Large intestine (tissue), 3 donors: ENCODE results near the gene PARD6G. TPM values are rescaled to one million over a fixed set of nuclear protein-coding genes. Genes with fewer than 3 reads are reported as not detected.
A peak's percentile ranks its signal among the peaks of the same experiment; 100 is the strongest.

Experiments
- DNase-seq, 2 donors: peaks; one replicate each; pipeline versions ENCODE4 v3.0.0 to v3.0.0-alpha.2; 2013
- H3K27ac ChIP-seq: one replicate; pipeline ENCODE4 v1.5.1; 2013; ENCODE audit warnings: low read length
- H3K27me3 ChIP-seq: 2 replicates; pipeline ENCODE4 v1.6.1; 2013; ENCODE audit warnings: low read length; ENCODE audit not compliant: control insufficient read depth, insufficient read depth
- H3K36me3 ChIP-seq: 2 replicates; pipeline ENCODE4 v1.6.1; 2013; ENCODE audit warnings: low read length; ENCODE audit not compliant: control insufficient read depth, insufficient read depth
- H3K4me1 ChIP-seq: one replicate; pipeline ENCODE4 v1.6.1; 2013; ENCODE audit warnings: low read length; ENCODE audit not compliant: control insufficient read depth, insufficient read depth
- H3K4me3 ChIP-seq: one replicate; pipeline ENCODE4 v1.5.1; 2013; ENCODE audit warnings: low read length
- H3K9me3 ChIP-seq: one replicate; pipeline ENCODE4 v1.6.1; 2013; ENCODE audit warnings: mild to moderate bottlenecking, low read depth, low read length, moderate library complexity; ENCODE audit not compliant: control insufficient read depth
- WGBS: methylation state at CpG from one replicate; pipeline ENCODE4 v1.1.5; 2013; ENCODE audit warnings: low lambda C conversion rate; ENCODE audit not compliant: insufficient coverage; 5-methylcytosine and 5-hydroxymethylcytosine counted together
- polyA plus RNA-seq: library from polyadenylated mRNA; unstranded; fragments of 120-200 nt; gene quantifications from one replicate; pipeline ENCODE4 v1.2.1, GENCODE V29; 2013

The PARD6G gene
- polyA plus RNA-seq, 1 donor: 7.4 TPM

DNA sequence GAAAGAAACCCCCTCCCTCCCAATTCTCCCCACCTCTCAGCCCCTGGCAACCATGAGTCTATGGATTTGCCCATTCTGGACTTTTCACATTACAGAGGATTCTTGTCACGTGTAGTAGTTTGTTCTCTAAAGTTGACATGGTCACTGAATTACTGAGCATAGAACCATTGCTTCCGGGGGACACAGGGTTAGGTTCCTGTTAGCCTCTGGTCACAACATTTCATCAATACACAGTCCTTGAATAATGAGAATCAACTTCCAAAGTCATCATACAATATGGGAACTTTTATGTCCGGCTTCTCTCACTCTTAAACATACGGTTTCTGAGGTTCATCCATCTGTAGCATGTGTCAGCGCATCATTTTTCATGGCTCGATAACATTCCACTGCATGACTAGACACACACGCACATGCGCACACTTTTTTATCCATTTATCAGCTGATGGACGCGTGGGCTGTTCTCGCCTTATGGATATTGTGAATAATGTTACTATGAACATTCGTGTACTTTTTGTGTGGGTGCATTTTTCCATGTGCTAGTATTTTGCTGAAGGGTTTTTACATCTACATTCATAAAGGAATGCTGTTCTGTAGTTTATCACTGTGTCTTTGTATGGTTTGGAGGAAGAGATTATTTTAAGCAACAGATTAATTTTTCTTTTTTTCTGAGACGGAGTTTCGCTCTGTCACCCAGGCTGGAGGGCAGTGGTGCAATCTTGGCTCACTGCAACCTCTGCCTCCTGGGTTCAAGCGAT lies 48.1 kb downstream of the PARD6G start:
- no peak overlapping the region for H3K27ac ChIP-seq
- no peaks in the 10 kb centered on the region for H3K9me3 ChIP-seq
- H3K27me3 ChIP-seq: no peaks in the 10 kb centered on the region
- H3K4me1 ChIP-seq: no peaks in the 10 kb centered on the region
- DNase-seq: no peak
- no peak overlapping the region for H3K4me3 ChIP-seq
- H3K36me3 ChIP-seq: no peaks in the 10 kb centered on the region
- 96% methylated on average over 5 of the region's 15 CpGs for WGBS

DNA sequence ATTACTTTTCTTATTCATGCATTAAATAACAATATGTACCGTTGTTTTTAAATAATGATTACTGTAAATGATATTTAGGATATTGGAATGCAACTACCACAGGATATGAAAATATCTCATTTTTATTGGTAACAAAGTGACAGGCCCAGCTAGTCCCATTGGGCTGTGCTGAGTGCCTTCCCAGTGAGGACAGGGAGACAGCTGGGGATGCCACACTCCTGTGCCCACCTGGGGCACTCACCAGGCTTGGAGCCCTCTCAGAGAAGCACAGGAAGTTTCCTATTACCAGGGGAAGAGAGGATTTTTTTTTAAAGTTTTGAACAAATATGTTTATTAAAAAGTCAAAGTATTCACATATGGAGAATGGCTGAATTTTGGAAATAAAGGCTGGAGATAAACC lies 48.9 kb downstream of the PARD6G start:
- H3K27me3 ChIP-seq: no peaks in the 10 kb centered on the region
- H3K9me3 ChIP-seq: no peaks in the 10 kb centered on the region
- 100% methylated on average over 1 of the region's 1 CpG for WGBS
- DNase-seq: no peak
- H3K36me3 ChIP-seq: no peaks in the 10 kb centered on the region
- H3K27ac ChIP-seq: no peak overlapping the region
- no peak overlapping the region for H3K4me3 ChIP-seq
- no peaks in the 10 kb centered on the region for H3K4me1 ChIP-seq

DNA sequence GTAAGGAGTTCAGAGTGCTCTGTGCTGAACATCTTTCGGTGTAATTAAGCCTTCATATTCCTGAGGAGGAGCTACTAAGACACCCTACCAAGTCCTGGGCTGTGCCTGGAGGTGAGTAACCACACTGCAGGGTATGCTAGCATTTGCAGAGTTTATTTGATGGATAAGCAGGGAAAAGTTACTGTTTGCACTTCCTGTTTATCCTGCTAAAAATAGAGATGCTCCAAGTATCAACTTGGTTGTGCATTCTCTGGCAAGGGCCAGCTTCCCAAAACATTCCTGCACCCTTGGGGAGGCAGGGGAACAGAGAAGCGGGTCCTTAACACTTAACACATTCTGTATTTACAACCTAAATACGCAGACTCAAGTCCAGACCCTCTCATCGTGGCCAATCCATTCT lies 49.8 kb downstream of the PARD6G start:
- Histone ChIP-seq H3K4me3 (no peak overlapping the region), H3K36me3 (no peaks in the 10 kb centered on the region), H3K27me3 (no peaks in the 10 kb centered on the region), H3K27ac (peak overlapping the region; percentile 10), H3K9me3 (no peaks in the 10 kb centered on the region), H3K4me1 (no peaks in the 10 kb centered on the region)
- no CpG with 5 or more reads among the region's 4 CpGs for WGBS
- no peak for DNase-seq

DNA sequence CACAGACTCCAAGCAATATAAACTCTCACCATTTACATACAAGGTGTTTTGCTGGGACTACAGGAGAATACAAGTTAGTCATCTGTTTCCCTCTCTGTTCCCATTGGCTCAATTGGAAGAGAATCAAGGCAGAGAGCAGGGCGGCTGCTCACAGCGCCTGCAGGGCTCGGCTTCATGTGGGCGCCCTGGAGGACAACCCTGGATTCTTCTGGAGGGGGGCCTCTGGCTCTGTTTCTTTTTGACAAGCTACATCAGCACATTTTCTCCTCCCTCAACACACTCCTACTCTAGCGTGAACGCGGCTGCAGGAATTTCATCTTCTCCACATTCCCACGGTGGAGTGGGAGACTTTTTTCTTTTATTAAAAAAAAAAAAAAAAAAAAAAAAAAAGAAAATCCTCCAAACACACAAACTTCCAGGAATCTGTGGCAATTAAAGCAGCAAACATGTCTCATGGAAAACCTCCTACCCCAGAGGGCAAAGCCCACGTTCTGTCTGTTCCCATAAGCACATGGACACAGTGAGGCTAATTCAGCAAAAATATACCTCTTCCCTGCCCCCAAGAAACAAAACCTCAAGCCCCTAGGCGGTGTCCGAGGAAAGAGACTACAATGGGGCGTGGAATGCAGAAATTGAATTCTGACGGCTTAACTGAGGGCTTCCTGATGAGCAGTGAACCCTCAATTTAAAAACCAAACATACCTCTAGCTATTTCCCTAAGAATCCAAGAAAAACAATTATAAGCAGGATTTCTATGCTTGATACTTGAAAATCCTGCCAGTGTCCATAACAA lies 50.6 kb downstream of the PARD6G start:
- no peak overlapping the region for H3K4me3 ChIP-seq
- peak overlapping the region; percentile 10 for H3K27ac ChIP-seq
- no peak for DNase-seq
- no peaks in the 10 kb centered on the region for H3K4me1 ChIP-seq
- no peaks in the 10 kb centered on the region for H3K27me3 ChIP-seq
- no peaks in the 10 kb centered on the region for H3K9me3 ChIP-seq
- no CpG with 5 or more reads among the region's 13 CpGs for WGBS
- no peaks in the 10 kb centered on the region for H3K36me3 ChIP-seq

DNA sequence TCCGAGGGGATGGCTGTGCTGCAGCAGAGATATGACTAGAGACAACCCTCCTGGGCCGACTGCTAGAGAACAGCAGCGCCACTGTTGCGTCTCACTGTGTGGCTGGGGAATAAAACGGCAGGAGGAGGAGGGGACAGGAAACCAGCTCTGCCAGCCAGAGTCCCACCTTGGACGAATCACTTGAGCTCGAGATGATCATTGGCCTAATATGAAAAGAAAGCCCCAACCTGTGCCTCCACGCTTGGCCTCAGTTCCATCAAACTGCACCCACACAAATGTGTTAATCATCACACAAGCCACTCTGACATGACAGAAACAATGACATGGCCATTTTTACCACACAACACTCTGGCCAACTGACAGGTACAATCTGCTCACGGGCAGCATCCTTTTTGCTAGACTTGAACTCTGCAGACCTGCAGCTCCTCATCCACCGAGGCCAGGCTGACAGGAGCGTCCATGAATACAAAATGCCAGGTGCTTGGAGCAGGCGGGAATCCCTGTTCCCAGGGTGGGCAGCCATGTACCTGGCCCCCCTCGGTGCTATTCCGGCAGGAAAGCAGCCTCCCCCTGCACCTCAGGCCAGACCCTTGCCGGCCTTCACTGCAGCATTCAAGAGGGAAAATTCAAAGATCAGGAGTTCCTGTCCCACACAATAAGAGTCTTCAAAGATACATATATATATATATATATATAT lies 52.3 kb downstream of the PARD6G start:
- Histone ChIP-seq H3K9me3 (no peaks in the 10 kb centered on the region), H3K4me3 (no peak overlapping the region), H3K27ac (no peak overlapping the region), H3K27me3 (no peaks in the 10 kb centered on the region), H3K36me3 (no peaks in the 10 kb centered on the region), H3K4me1 (no peaks in the 10 kb centered on the region)
- no peak for DNase-seq
- WGBS: no CpG with 5 or more reads among the region's 15 CpGs

DNA sequence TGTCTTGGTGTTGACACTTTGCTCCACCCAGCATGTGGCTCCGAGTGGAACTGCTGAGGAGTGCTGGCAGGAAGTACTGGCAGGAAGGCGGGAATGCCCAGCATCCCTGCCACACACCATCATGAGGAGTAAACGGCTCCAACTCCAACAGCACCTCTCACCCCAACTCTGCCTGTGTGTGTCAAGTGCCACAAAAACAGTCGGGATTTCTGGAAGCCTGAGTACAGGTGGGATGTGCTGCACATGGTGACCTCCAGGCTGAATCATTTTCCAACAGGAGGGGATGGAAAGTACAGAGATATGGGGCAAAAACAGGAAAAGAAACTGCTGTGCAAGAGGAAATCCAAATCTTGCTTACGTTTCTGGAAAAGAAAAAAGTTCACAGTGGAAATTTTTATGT lies 53.6 kb downstream of the PARD6G start:
- Histone ChIP-seq H3K4me1 (no peaks in the 10 kb centered on the region), H3K36me3 (no peaks in the 10 kb centered on the region), H3K27ac (no peak overlapping the region), H3K9me3 (no peaks in the 10 kb centered on the region), H3K27me3 (no peaks in the 10 kb centered on the region), H3K4me3 (no peak overlapping the region)
- no peak for DNase-seq
- WGBS: 83% methylated on average over 1 of the region's 5 CpGs

DNA sequence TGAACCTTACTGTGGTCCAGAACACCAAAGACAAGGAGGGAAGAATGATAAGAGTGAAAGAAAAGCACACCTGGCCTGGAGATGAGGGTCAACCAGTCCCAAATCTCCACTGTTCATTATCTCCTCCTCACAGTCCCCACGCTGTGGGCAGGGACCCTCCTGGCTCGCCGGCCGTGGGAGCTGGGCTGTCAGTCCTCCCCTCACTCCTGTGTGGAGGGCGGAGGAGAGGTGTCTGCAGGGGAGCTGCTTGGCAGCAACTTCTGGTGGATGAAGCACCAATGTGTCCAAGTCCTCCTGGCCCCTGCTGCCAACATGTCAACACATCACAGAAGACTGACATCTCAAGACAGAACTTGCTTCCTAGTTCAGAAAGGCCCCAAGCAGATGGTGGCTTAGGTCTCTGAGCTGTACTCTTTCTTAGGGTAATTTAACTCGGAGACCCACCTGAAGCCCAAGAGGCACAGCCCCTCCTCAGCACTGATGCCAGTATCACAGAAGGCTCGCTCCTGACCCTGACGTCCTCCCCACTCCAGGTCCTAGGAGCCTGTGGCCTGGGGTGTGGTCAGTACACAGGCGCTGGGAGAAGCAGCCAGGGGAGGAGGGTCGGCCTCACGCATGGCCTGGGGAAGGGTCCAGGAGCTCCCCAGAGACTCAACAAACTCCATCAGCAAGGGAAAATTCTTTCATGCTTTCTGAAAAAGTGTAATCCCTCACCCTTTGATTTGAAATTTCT lies 54.5 kb downstream of the PARD6G start:
- Histone ChIP-seq H3K4me3 (no peak overlapping the region), H3K9me3 (no peaks in the 10 kb centered on the region), H3K4me1 (no peaks in the 10 kb centered on the region), H3K27ac (no peak overlapping the region), H3K27me3 (no peaks in the 10 kb centered on the region), H3K36me3 (no peaks in the 10 kb centered on the region)
- WGBS: no CpG with 5 or more reads among the region's 11 CpGs
- no peak for DNase-seq

DNA sequence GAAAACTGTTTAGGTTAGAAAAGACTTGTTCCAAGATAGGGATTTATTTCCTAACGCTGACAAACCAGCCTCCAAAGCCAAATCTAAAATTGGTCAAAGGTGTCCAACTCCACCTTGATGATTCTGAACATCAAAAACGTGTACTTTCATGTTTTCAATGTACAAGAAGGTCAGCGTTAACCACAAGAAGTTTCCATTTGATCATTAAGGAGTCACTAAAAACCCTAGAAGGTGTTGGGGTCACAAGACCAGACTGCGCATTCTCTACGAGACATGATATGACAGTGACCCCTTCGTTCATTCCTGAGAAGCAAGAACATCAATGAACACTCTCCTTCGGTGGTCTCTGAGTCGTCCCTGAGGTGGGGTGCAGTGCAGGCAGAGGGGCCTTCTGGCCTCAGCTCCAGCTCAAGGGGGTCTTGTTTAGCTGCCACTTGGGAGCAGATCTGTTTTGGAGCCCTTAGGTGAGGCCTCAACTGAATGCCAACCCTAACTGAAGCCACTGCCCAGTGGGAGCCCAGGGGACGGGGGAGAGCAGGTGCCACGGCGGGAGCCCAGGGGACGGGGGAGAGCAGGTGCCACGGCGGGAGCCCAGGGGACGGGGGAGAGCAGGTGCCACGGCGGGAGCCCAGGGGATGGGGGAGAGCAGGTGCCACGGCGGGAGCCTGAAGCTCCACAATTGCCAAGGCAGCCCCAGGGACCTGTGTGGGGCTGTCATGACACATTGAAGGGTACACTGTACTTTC lies 55.2 kb downstream of the PARD6G start:
- no peak for DNase-seq
- Histone ChIP-seq H3K4me1 (no peaks in the 10 kb centered on the region), H3K27ac (no peak overlapping the region), H3K4me3 (no peak overlapping the region), H3K9me3 (no peaks in the 10 kb centered on the region), H3K36me3 (no peaks in the 10 kb centered on the region), H3K27me3 (no peaks in the 10 kb centered on the region)
- WGBS: 100% methylated on average over 1 of the region's 19 CpGs

DNA sequence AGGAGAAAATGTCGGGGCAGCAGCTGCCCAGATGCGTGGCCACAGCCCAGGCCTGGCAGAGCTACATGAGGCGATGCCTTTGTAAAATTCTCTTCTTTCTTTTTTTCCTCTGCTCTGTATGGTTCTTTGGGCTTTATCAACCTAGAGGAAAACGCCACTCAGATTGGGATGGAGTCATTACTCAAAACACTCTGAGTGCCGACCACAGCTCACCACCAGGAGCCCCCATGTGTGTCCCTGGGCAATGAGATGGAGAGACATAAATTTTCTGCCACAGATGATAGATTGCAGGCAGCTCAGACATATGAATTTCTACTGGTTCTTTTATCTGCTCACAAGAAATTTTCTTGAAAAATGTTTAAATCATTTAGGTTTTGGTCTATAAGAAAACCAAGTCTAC lies 56.0 kb downstream of the PARD6G start:
- H3K4me3 ChIP-seq: no peak overlapping the region
- no peaks in the 10 kb centered on the region for H3K36me3 ChIP-seq
- DNase-seq: no peak
- no peaks in the 10 kb centered on the region for H3K27me3 ChIP-seq
- H3K9me3 ChIP-seq: no peaks in the 10 kb centered on the region
- no peaks in the 10 kb centered on the region for H3K4me1 ChIP-seq
- WGBS: 86% methylated on average over 1 of the region's 5 CpGs
- H3K27ac ChIP-seq: no peak overlapping the region
